WTC11 (cell line): ENCODE measurements around the gene AGAP3. TPM values are rescaled to one million over a fixed set of nuclear protein-coding genes. Genes with fewer than 3 reads are reported as not detected.

ENCODE experiments used
- ATAC-seq: fragments of 200-7000 bp; cut with Tn5 transposase; 2 replicates; pipeline ENCODE4 v1.10.0; 2021; ENCODE audit warnings: mild to moderate bottlenecking, moderate library complexity
- CTCF ChIA-PET: fragments of 300-600 bp; sonication (Branson Sonifier 250); formaldehyde crosslinking; loops from one replicate; lab custom pipeline; 2021; ENCODE audit warnings: antibody characterized with exemption; lab: Charles Lee
- POLR2A ChIA-PET: fragments of 350-600 bp; sonication (Branson Sonifier 250); formaldehyde crosslinking; loops from one replicate; lab custom pipeline; 2021; ENCODE audit warnings: antibody characterized with exemption; lab: Charles Lee
- DNase-seq: peaks from one replicate; pipeline ENCODE4 v3.0.0; 2021; ENCODE audit warnings: low spot score
- H3K27ac Mint-ChIP-seq: 2 replicates; pipeline ENCODE4 v1.8.0; 2021; ENCODE audit warnings: mixed read lengths
- H3K27me3 Mint-ChIP-seq: 2 replicates; pipeline ENCODE4 v1.8.0; 2021; ENCODE audit warnings: low read depth, mild to moderate bottlenecking, moderate library complexity, mixed read lengths
- H3K36me3 Mint-ChIP-seq: 2 replicates; pipeline ENCODE4 v1.8.0; 2021; ENCODE audit warnings: mixed read lengths
- H3K4me1 Mint-ChIP-seq: 2 replicates; pipeline ENCODE4 v1.8.0; 2022; ENCODE audit warnings: mixed read lengths
- H3K4me3 Mint-ChIP-seq: 2 replicates; pipeline ENCODE4 v1.8.0; 2021; ENCODE audit warnings: mild to moderate bottlenecking, moderate library complexity, mixed read lengths
- H3K9me3 Mint-ChIP-seq: 2 replicates; pipeline ENCODE4 v1.8.0; 2021; ENCODE audit warnings: mixed read lengths
- CBFB ChIP-seq: sonication (generic); formaldehyde crosslinking; IDR thresholded peaks from 2 replicates; pipeline ENCODE4 v1.8.1; 2022; ENCODE audit warnings: mild to moderate bottlenecking, low read depth, missing genetic modification reagents
- ELF4 ChIP-seq: sonication (generic); formaldehyde crosslinking; IDR thresholded peaks from 2 replicates; pipeline ENCODE4 v1.8.1; 2022; ENCODE audit warnings: low read depth, mild to moderate bottlenecking, moderate library complexity, missing genetic modification reagents
- EMX1 ChIP-seq: fragments of 250-450 bp; sonication (Bioruptor Pico); IDR thresholded peaks from 2 replicates; pipeline ENCODE4 v1.8.0; 2021; ENCODE audit warnings: mild to moderate bottlenecking
- GTF2I ChIP-seq: fragments of 250-450 bp; sonication (Bioruptor Pico); conservative IDR thresholded peaks from 2 replicates; pipeline ENCODE4 v1.4.0; 2021; ENCODE audit warnings: mild to moderate bottlenecking
- MXD4 ChIP-seq: fragments of 250-450 bp; sonication (Bioruptor Pico); IDR thresholded peaks from 2 replicates; pipeline ENCODE4 v1.8.0; 2021; ENCODE audit warnings: mild to moderate bottlenecking, moderate library complexity, borderline replicate concordance
- MYBL2 ChIP-seq: sonication (generic); formaldehyde crosslinking; IDR thresholded peaks from 2 replicates; pipeline ENCODE4 v1.8.1; 2023; ENCODE audit warnings: mild to moderate bottlenecking, moderate library complexity, missing genetic modification reagents
- NFATC4 ChIP-seq: fragments of 250-450 bp; sonication (Bioruptor Pico); IDR thresholded peaks from 2 replicates; pipeline ENCODE4 v1.9.0; 2021; ENCODE audit warnings: mild to moderate bottlenecking
- NFE2L1 ChIP-seq: sonication (generic); formaldehyde crosslinking; IDR thresholded peaks from 2 replicates; pipeline ENCODE4 v1.8.1; 2023; ENCODE audit warnings: missing genetic modification reagents
- PRRX2 ChIP-seq: fragments of 250-450 bp; sonication (Bioruptor Pico); IDR thresholded peaks from 2 replicates; pipeline ENCODE4 v1.8.0; 2021; ENCODE audit warnings: mild to moderate bottlenecking
- SP1 ChIP-seq: sonication (generic); formaldehyde crosslinking; conservative IDR thresholded peaks from 2 replicates; pipeline ENCODE4 v1.8.1; 2022; ENCODE audit warnings: missing genetic modification reagents
- TCF7 ChIP-seq: sonication (generic); formaldehyde crosslinking; IDR thresholded peaks from 2 replicates; pipeline ENCODE4 v1.8.0; 2022; ENCODE audit warnings: mild to moderate bottlenecking, low read depth, missing genetic modification reagents, moderate library complexity
- total RNA-seq: library from RNA; stranded (reverse); gene quantifications from 3 replicates; pipeline ENCODE4 v1.2.3, GENCODE V29; 2021
- TF ChIP-seq, protein P1 (sequence below): fragments of 200-600 bp; IDR thresholded peaks from 2 replicates; pipeline ENCODE4 v1.8.0; 2022; ENCODE audit warnings: antibody characterized with exemption
- TF ChIP-seq, protein P2 (sequence below): sonication (generic); formaldehyde crosslinking; IDR thresholded peaks from 2 replicates; pipeline ENCODE4 v1.8.1; 2023; ENCODE audit warnings: mild to moderate bottlenecking, moderate library complexity, missing genetic modification reagents
- TF ChIP-seq, protein P3 (sequence below): sonication (generic); formaldehyde crosslinking; IDR thresholded peaks from 2 replicates; pipeline ENCODE4 v1.8.0; 2022; ENCODE audit warnings: mild to moderate bottlenecking, missing genetic modification reagents
- TF ChIP-seq, protein P4 (sequence below): fragments of 250-450 bp; sonication (Bioruptor Pico); IDR thresholded peaks from 2 replicates; pipeline ENCODE4 v1.9.0; 2021; ENCODE audit warnings: moderate library complexity, mild to moderate bottlenecking, inconsistent platforms, borderline replicate concordance
- TF ChIP-seq, protein P5 (sequence below): fragments of 250-450 bp; sonication (Bioruptor Pico); IDR thresholded peaks from 2 replicates; pipeline ENCODE4 v2.1.2; 2022; ENCODE audit warnings: mild to moderate bottlenecking, moderate library complexity
- TF ChIP-seq, protein P6 (sequence below): sonication (generic); formaldehyde crosslinking; IDR thresholded peaks from 2 replicates; pipeline ENCODE4 v1.8.1; 2023; ENCODE audit warnings: mild to moderate bottlenecking, missing genetic modification reagents, borderline replicate concordance
- TF ChIP-seq, protein P7 (sequence below): sonication (generic); formaldehyde crosslinking; IDR thresholded peaks from 2 replicates; pipeline ENCODE4 v1.8.1; 2022; ENCODE audit warnings: missing genetic modification reagents, borderline replicate concordance

The AGAP3 gene
- total RNA-seq, 1 experiment from 2014 or later, result 163 TPM

DNA sequence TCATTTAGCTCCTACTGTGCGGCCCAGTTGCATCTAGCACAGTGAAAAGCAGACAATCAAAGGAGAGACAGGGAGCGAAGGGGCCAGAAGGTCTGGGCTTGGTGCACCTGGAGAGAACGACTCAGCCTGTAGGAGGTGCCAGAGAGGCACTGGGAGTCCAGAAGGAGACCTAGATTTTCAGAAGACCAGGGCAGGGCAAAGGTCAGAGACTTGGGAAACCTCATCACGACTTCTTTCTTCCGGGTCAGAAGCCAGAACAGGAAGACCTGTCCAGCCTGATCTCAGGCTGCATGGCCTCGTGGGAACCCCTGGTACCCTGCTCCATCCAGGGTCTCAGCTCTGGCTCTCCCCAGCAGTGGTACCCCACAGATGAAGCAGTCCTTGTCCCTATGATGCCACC lies 5.2 kb downstream of the AGAP3 start:
- POLR2A ChIA-PET, result no interaction called here
- peak; percentile 63 for ATAC-seq
- H3K27ac Mint-ChIP-seq, result no peak overlapping the region
- H3K4me3 Mint-ChIP-seq, result no peak overlapping the region
- H3K27me3 Mint-ChIP-seq, result peaks cover 15% of the 10 kb centered on the region
- CTCF ChIA-PET, result interaction anchor here (0.6 to 10.4 kb wide), 8 partner anchors 11 to 152 kb away, joined by 3 to 118 read pairs (median 4); partner anchors contain the start of gene FASTK
- H3K9me3 Mint-ChIP-seq, result no peaks in the 10 kb centered on the region
- peak; percentile 72 for DNase-seq
- TF ChIP-seq, protein P1, sequence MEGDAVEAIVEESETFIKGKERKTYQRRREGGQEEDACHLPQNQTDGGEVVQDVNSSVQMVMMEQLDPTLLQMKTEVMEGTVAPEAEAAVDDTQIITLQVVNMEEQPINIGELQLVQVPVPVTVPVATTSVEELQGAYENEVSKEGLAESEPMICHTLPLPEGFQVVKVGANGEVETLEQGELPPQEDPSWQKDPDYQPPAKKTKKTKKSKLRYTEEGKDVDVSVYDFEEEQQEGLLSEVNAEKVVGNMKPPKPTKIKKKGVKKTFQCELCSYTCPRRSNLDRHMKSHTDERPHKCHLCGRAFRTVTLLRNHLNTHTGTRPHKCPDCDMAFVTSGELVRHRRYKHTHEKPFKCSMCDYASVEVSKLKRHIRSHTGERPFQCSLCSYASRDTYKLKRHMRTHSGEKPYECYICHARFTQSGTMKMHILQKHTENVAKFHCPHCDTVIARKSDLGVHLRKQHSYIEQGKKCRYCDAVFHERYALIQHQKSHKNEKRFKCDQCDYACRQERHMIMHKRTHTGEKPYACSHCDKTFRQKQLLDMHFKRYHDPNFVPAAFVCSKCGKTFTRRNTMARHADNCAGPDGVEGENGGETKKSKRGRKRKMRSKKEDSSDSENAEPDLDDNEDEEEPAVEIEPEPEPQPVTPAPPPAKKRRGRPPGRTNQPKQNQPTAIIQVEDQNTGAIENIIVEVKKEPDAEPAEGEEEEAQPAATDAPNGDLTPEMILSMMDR, result peak; percentile 35; the same call in 1 of the 2 replicates
- TF ChIP-seq, protein P2, sequence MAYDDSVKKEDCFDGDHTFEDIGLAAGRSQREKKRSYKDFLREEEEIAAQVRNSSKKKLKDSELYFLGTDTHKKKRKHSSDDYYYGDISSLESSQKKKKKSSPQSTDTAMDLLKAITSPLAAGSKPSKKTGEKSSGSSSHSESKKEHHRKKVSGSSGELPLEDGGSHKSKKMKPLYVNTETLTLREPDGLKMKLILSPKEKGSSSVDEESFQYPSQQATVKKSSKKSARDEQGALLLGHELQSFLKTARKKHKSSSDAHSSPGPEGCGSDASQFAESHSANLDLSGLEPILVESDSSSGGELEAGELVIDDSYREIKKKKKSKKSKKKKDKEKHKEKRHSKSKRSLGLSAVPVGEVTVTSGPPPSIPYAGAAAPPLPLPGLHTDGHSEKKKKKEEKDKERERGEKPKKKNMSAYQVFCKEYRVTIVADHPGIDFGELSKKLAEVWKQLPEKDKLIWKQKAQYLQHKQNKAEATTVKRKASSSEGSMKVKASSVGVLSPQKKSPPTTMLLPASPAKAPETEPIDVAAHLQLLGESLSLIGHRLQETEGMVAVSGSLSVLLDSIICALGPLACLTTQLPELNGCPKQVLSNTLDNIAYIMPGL, result no peak
- TF ChIP-seq, all 79 proteins: peak for 1
- Mint-ChIP-seq H3K36me3 (peaks cover 10% of the 10 kb centered on the region), H3K4me1 (peaks cover 41% of the 10 kb centered on the region)

DNA sequence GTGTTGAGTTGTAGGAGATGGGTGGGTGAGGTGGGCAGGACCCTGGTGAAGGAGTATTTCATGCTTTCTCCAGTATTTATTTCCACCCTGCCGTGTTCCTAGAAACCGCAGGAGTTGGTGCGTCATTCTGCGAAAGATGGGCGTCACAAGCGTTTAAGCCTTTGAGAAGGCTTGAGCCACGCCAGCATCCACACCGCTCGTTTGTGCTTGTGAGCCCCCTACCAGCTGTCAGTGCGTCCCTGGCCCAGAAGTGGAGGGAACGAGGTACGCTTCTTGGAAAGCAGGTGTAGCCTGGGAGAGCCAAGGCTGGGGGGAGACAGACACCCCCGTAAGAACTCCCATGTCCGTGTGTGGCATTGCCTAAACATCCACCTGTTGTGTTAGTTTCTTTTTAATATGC lies 5.7 kb downstream of the AGAP3 start:
- H3K4me1 Mint-ChIP-seq, result peaks cover 41% of the 10 kb centered on the region
- POLR2A ChIA-PET, result no interaction called here
- H3K9me3 Mint-ChIP-seq, result no peaks in the 10 kb centered on the region
- H3K27ac Mint-ChIP-seq, result no peak overlapping the region
- H3K27me3 Mint-ChIP-seq, result peaks cover 15% of the 10 kb centered on the region
- H3K36me3 Mint-ChIP-seq, result peaks cover 11% of the 10 kb centered on the region
- CTCF ChIA-PET, result interaction anchor here (0.6 to 10.4 kb wide), 6 partner anchors 20 to 152 kb away, joined by 3 to 118 read pairs (median 4); partner anchors contain the start of gene ABCF2
- H3K4me3 Mint-ChIP-seq, result no peak overlapping the region
- TF ChIP-seq, protein P3, sequence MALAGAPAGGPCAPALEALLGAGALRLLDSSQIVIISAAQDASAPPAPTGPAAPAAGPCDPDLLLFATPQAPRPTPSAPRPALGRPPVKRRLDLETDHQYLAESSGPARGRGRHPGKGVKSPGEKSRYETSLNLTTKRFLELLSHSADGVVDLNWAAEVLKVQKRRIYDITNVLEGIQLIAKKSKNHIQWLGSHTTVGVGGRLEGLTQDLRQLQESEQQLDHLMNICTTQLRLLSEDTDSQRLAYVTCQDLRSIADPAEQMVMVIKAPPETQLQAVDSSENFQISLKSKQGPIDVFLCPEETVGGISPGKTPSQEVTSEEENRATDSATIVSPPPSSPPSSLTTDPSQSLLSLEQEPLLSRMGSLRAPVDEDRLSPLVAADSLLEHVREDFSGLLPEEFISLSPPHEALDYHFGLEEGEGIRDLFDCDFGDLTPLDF (CRISPR knock-in tag), result no peak
- TF ChIP-seq, protein P1, result no peak
- TF ChIP-seq NFATC4 (CRISPR knock-in tag), result no peak
- TF ChIP-seq, protein P4, sequence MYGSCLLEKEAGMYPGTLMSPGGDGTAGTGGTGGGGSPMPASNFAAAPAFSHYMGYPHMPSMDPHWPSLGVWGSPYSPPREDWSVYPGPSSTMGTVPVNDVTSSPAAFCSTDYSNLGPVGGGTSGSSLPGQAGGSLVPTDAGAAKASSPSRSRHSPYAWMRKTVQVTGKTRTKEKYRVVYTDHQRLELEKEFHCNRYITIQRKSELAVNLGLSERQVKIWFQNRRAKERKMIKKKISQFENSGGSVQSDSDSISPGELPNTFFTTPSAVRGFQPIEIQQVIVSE (CRISPR knock-in tag), result no peak
- no peak for TF ChIP-seq MXD4 (CRISPR knock-in tag)
- no peak for TF ChIP-seq PRRX2 (CRISPR knock-in tag)
- TF ChIP-seq, protein P5, sequence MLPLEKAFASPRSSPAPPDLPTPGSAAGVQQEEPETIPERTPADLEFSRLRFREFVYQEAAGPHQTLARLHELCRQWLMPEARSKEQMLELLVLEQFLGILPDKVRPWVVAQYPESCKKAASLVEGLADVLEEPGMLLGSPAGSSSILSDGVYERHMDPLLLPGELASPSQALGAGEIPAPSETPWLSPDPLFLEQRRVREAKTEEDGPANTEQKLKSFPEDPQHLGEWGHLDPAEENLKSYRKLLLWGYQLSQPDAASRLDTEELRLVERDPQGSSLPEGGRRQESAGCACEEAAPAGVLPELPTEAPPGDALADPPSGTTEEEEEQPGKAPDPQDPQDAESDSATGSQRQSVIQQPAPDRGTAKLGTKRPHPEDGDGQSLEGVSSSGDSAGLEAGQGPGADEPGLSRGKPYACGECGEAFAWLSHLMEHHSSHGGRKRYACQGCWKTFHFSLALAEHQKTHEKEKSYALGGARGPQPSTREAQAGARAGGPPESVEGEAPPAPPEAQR (CRISPR knock-in tag), result no peak
- TF ChIP-seq TCF7 (CRISPR knock-in tag), result no peak
- no peak for TF ChIP-seq CBFB (CRISPR knock-in tag)
- TF ChIP-seq NFE2L1 (CRISPR knock-in tag), result no peak
- no peak for TF ChIP-seq SP1 (CRISPR knock-in tag)
- TF ChIP-seq ELF4, result no peak
- TF ChIP-seq, protein P6, sequence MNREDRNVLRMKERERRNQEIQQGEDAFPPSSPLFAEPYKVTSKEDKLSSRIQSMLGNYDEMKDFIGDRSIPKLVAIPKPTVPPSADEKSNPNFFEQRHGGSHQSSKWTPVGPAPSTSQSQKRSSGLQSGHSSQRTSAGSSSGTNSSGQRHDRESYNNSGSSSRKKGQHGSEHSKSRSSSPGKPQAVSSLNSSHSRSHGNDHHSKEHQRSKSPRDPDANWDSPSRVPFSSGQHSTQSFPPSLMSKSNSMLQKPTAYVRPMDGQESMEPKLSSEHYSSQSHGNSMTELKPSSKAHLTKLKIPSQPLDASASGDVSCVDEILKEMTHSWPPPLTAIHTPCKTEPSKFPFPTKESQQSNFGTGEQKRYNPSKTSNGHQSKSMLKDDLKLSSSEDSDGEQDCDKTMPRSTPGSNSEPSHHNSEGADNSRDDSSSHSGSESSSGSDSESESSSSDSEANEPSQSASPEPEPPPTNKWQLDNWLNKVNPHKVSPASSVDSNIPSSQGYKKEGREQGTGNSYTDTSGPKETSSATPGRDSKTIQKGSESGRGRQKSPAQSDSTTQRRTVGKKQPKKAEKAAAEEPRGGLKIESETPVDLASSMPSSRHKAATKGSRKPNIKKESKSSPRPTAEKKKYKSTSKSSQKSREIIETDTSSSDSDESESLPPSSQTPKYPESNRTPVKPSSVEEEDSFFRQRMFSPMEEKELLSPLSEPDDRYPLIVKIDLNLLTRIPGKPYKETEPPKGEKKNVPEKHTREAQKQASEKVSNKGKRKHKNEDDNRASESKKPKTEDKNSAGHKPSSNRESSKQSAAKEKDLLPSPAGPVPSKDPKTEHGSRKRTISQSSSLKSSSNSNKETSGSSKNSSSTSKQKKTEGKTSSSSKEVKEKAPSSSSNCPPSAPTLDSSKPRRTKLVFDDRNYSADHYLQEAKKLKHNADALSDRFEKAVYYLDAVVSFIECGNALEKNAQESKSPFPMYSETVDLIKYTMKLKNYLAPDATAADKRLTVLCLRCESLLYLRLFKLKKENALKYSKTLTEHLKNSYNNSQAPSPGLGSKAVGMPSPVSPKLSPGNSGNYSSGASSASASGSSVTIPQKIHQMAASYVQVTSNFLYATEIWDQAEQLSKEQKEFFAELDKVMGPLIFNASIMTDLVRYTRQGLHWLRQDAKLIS (CRISPR knock-in tag), result no peak
- no peak for TF ChIP-seq EMX1
- TF ChIP-seq, protein P7, sequence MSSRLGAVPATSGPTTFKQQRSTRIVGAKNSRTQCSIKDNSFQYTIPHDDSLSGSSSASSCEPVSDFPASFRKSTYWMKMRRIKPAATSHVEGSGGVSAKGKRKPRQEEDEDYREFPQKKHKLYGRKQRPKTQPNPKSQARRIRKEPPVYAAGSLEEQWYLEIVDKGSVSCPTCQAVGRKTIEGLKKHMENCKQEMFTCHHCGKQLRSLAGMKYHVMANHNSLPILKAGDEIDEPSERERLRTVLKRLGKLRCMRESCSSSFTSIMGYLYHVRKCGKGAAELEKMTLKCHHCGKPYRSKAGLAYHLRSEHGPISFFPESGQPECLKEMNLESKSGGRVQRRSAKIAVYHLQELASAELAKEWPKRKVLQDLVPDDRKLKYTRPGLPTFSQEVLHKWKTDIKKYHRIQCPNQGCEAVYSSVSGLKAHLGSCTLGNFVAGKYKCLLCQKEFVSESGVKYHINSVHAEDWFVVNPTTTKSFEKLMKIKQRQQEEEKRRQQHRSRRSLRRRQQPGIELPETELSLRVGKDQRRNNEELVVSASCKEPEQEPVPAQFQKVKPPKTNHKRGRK (CRISPR knock-in tag), result no peak
- TF ChIP-seq MYBL2 (CRISPR knock-in tag), result no peak
- no peak for TF ChIP-seq GTF2I
- ATAC-seq (no peak), DNase-seq (no peak)
